ENCODE measurements around the gene ABR.
"Not testable (repeated sequence)": the region's sequence is repeated elsewhere in the genome, so short reads cannot be mapped to it uniquely, and the experiment has no call there.

The ABR gene

DNA sequence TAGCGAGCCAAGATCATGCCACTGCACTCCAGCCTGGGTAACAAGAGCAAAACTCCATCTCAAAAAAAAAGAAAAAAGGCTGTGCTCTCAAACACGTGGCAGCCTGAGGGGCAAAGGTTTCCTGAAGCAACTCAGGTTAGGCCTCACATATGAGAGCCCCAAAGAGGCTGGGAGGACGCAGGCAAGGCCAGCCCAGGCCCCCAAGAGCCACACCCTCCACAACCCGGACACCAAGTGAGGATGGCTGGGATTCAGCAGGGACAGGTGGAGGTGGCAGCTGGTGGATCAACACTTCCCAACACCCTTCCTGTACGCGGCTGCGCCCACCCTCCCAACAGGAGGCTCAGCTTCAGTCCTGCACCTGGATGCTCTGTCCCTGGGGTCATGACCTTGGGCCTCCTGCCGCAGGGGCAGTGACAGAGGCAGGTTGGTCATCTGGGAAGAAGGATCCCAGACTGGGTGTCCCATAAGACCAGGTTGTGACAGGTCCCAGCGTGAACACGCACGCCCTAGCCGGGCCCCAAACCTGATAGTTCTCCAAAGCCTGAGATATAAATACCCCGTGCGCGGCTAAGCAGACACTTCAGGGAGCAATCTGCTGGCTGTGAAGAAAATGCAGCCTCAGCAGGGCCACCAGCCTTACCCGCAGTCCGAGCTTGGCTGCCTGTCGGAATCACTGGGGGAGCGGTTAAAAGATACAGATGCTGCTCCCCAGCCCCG is 104.7 kb downstream of the ABR start:
- peak; percentile 48 for DNase-seq (ENCODE audit: insufficient read length, low spot score)
- TF ChIP-seq, protein P1, sequence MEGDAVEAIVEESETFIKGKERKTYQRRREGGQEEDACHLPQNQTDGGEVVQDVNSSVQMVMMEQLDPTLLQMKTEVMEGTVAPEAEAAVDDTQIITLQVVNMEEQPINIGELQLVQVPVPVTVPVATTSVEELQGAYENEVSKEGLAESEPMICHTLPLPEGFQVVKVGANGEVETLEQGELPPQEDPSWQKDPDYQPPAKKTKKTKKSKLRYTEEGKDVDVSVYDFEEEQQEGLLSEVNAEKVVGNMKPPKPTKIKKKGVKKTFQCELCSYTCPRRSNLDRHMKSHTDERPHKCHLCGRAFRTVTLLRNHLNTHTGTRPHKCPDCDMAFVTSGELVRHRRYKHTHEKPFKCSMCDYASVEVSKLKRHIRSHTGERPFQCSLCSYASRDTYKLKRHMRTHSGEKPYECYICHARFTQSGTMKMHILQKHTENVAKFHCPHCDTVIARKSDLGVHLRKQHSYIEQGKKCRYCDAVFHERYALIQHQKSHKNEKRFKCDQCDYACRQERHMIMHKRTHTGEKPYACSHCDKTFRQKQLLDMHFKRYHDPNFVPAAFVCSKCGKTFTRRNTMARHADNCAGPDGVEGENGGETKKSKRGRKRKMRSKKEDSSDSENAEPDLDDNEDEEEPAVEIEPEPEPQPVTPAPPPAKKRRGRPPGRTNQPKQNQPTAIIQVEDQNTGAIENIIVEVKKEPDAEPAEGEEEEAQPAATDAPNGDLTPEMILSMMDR (IDR thresholded peaks at IDR 0.05; ENCODE audit: insufficient read depth, missing control alignments): no peak
- FAIRE-seq: no peak

DNA sequence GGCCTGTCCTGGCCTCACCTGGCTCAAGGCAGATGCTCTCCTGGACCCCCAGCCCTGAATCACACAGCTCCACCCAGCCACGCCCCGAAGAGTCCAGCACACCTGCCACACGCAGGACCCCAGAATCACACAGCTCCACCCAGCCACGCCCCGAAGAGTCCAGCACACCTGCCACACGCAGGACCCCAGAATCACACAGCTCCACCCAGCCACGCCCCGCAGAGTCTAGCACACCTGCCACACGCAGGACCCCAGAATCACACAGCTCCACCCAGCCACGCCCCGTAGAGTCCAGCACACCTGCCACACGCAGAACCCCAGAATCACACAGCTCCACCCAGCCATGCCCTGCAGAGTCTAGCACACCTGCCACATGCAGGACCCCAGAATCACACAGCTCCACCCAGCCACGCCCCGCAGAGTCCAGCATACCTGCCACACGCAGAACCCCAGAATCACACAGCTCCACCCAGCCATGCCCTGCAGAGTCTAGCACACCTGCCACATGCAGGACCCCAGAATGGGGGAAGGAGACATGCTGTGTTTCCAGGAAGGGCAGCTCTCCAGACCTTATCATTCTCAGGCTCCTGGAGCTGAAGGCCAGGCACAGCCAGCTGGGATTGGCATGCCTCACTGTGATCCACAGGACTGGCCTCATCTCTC is 105.7 kb downstream of the ABR start:
- FAIRE-seq; DNase-seq (ENCODE audit: insufficient read length, low spot score): not testable (repeated sequence)

DNA sequence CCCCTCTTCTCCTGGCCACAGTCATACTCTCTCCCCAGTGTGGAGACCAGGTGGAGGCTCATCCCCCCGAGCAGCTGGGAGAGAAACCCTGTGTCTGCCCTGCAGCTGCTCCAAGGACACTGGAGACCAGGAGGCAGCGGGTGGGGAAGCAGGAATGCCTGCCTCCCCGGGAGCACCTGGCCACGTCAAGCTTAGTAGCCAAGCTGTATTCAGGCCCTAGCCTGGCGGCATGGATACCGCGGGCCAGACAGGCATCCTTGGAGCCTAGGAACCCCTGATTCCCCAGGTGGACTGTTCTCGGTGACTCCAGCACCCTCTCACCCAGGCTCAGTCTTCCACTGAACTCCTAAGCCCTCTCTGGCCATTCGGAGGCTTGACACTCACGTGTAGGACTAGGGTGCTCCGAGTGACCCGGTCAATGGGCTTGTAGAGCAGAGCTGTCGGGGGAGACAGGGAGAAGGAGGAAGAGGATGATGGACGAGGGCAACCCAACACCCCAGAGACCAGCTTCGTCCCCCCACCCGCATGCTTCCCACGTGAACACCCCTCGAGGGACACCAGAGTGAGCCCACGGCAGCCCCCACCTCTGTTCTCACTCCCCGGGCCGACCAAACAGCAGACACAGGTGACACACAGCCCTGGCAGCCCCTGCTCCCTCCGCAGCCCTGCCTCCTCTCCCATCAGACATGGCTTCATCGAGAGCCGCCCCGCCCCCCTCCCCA is 106.4 kb downstream of the ABR start:
- DNase-seq (ENCODE audit: insufficient read length, low spot score) (no peak), FAIRE-seq (no peak)

DNA sequence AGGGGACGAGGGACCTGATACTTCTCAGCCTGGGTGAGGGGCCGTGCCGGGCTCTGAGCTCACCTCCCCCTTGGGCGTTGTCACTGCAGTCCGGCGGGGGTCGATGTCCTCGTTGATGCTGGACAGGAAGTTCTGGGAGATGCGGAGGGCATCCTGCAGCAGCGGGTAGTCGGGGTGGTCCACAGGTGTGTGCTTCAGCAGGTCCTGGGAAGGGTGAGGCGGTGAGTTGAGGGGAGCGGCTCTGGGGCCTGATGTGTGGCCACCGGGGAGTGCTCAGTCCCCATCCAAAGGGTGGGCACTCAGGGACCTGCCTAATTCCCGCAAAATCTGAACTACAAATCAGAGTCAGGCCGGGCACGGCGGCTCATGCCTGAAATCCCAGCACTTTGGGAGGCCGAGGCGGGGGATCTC is 107.2 kb downstream of the ABR start:
- TF ChIP-seq, protein P1 (IDR thresholded peaks at IDR 0.05; ENCODE audit: insufficient read depth, missing control alignments): no peak
- no peak for DNase-seq (ENCODE audit: insufficient read length, low spot score)

More for the DNA sequence above, 106.4 kb downstream of the ABR start:
- TF ChIP-seq, protein P1 (IDR thresholded peaks at IDR 0.05; ENCODE audit: insufficient read depth, missing control alignments): no peak

DNA sequence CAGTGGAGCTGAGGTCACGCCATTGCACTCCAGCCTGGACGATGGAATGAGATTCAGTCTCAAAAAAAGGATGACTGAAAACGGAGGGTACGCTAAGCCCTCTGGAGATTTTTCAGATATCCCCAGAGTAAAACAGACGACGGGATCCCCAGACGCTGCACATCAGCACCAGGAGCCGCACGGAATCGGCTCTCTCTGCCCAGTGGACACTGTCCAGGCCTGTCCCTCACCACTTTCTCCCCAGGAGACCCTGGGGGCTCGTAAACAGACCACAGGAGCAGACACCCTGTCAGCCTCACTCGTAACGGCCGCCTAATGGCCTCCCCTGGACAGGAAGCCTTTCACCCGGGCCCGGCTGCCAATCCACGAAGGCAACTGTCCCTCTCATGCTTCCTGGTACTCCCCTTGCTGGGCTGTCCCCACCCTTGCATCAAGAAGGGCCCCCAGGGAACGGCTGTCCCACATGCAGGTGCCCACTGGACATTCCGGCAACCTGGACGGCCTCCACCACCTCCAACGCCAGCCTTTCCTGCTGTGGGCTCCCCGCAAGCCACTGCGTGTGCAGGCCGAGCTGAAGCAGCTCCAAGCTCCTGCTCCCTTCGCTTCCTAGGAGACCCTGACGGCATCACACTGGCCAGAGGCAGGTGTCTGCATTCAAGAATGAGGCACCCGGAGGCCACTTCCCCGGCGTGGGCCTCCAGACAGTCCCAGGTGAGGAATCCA is 108.5 kb downstream of the ABR start:
- DNase-seq (ENCODE audit: insufficient read length, low spot score) (no peak), FAIRE-seq (no peak)
- TF ChIP-seq, protein P1 (IDR thresholded peaks at IDR 0.05; ENCODE audit: insufficient read depth, missing control alignments): no peak

More for the DNA sequence above, 107.2 kb downstream of the ABR start:
- no peak for FAIRE-seq

DNA sequence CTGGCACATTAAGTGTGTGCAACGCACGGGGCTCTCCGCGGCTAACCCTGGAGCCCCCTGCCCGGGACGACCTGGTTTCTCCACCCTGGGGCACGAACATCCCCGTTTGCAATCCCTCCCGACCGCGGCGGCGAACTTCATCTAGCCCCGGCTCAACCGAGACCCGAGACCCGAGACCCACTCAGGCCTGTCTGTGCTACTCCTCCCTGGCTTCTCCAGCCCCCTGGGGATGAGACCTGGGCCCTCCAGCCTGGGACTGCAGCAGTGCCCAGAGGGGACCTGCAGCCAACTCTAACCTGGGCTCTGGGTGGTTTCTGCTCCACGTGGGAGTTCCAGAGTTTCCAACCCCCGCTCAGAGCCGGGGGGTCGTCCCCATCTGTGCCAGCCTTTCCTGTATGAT is 109.4 kb downstream of the ABR start:
- DNase-seq (ENCODE audit: insufficient read length, low spot score) (no peak), FAIRE-seq (no peak)
- TF ChIP-seq, protein P1 (IDR thresholded peaks at IDR 0.05; ENCODE audit: insufficient read depth, missing control alignments): no peak

DNA sequence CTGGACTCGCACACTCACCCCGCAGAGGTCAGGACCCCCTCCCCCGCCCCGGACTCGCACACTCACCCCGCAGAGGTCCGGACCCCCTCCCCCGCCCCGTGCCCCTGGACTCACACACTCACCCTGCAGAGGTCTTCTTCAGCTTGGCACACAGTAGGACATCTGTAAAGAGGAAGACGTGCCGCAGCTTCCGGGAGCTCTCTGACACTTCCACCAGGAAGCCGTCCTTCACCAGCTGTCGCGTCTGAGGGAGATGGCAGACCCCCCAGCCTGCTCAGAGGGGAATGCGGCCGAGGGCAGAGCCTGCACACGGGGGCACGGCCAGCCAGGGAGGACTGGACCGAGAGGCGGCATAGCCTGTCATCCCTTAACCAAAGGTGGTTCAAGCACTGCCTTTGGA is 109.9 kb downstream of the ABR start:
- no peak for FAIRE-seq
- TF ChIP-seq, protein P1 (IDR thresholded peaks at IDR 0.05; ENCODE audit: insufficient read depth, missing control alignments): no peak
- DNase-seq (ENCODE audit: insufficient read length, low spot score): no peak
